Body of pancreas (tissue), 4 donors: ENCODE results near the gene LYSMD1.

Experiments
- POLR2A ChIP-seq, 3 donors: fragments of 450-650 bp; IDR thresholded peaks; one replicate each; pipeline ENCODE4 v1.6.1; 2016; ENCODE audit warnings: antibody characterized with exemption in 3 of 3, mild to moderate bottlenecking in 2 of 3
- TF ChIP-seq, protein P1 (sequence below), 7 experiments: fragments of 450-650 bp in 4 of 7; fragments of 200-600 bp in 3 of 7; sonication (generic) in 3 of 7; IDR thresholded peaks; one replicate each; pipeline ENCODE4 v1.5.1; 2016 to 2019; ENCODE audit warnings: antibody characterized with exemption in 7 of 7

DNA sequence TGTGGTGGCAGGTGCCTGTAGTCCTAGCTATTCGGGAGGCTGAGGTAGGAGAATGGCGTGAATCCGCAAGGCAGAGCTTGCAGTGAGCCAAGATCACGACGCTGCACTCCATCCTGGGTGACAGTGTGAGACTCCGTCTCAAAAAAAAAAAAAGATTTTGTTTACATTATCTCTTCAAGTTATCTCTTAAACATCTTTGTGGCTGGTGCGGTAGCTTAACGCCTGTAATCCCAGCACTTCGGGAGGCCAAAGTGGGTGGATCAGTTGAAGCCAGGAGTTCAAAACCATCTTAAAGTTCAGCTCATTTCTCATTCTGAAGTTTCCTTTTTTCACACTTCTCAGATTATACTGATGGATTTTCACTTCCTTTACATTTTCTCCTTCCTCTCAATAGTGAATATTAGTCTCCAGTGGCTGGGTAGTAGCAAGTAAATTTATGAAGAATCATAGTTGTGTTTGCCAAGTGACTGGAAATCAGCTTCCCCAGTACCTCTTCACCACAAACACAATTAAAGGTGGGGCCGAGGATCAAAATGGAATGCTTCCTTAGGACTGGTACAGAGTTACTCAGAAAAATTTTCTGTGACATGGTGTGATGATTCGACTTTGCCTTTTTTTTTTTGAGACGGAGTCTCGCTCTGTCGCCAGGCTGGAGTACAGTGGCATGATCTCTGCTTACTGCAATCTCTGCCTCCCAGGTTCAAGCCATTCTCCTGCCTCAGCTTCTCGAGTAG, 46.4 kb upstream of the LYSMD1 start:
- TF ChIP-seq POLR2A (IDR thresholded peaks at IDR 0.05) = no peak
- TF ChIP-seq, protein P1, sequence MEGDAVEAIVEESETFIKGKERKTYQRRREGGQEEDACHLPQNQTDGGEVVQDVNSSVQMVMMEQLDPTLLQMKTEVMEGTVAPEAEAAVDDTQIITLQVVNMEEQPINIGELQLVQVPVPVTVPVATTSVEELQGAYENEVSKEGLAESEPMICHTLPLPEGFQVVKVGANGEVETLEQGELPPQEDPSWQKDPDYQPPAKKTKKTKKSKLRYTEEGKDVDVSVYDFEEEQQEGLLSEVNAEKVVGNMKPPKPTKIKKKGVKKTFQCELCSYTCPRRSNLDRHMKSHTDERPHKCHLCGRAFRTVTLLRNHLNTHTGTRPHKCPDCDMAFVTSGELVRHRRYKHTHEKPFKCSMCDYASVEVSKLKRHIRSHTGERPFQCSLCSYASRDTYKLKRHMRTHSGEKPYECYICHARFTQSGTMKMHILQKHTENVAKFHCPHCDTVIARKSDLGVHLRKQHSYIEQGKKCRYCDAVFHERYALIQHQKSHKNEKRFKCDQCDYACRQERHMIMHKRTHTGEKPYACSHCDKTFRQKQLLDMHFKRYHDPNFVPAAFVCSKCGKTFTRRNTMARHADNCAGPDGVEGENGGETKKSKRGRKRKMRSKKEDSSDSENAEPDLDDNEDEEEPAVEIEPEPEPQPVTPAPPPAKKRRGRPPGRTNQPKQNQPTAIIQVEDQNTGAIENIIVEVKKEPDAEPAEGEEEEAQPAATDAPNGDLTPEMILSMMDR (IDR thresholded peaks at IDR 0.05) = no peak
